Mesenchymal stem cell (in vitro differentiated cells and primary cell): ENCODE results near the gene CPE.
A peak's percentile ranks its signal among the peaks of the same experiment; 100 is the strongest.

Experiments
- DNase-seq: peaks from one replicate; pipeline ENCODE4 v3.0.0-alpha.2; 2013
- H2AFZ ChIP-seq: one replicate; pipeline ENCODE4 v1.6.1; 2013; ENCODE audit warnings: low read depth, mild to moderate bottlenecking, control low read depth, inconsistent platforms, low read length, moderate library complexity
- H2AK5ac ChIP-seq: 2 replicates; pipeline ENCODE4 v1.6.1; 2013; ENCODE audit warnings: low read length, moderate library complexity, mild to moderate bottlenecking, inconsistent platforms; ENCODE audit not compliant: severe bottlenecking
- H2BK120ac ChIP-seq: one replicate; pipeline ENCODE4 v1.6.1; 2013; ENCODE audit warnings: low read depth, mild to moderate bottlenecking, inconsistent platforms, low read length, moderate library complexity
- H2BK12ac ChIP-seq, 2 experiments: one replicate each; pipeline ENCODE4 v1.6.1; 2013; ENCODE audit warnings: inconsistent platforms in 2 of 2, low read length in 2 of 2, mild to moderate bottlenecking in 2 of 2, moderate library complexity in 2 of 2, control low read depth in 1 of 2
- H2BK15ac ChIP-seq: one replicate; pipeline ENCODE4 v1.6.1; 2013; ENCODE audit warnings: mild to moderate bottlenecking, low read depth, inconsistent platforms; ENCODE audit not compliant: poor library complexity, severe bottlenecking
- H2BK5ac ChIP-seq: 2 replicates; pipeline ENCODE4 v1.6.1; 2013; ENCODE audit warnings: low read depth, mild to moderate bottlenecking, low read length, control low read depth, inconsistent platforms; ENCODE audit not compliant: poor library complexity, severe bottlenecking
- H3K14ac ChIP-seq, 2 experiments: one replicate each; pipeline ENCODE4 v1.6.1; 2013; ENCODE audit warnings: inconsistent platforms in 2 of 2, low read length in 2 of 2, control low read depth in 1 of 2, mild to moderate bottlenecking in 1 of 2, moderate library complexity in 1 of 2
- H3K18ac ChIP-seq, 2 experiments: one replicate each; pipeline ENCODE4 v1.6.1; 2013; ENCODE audit warnings: inconsistent platforms in 2 of 2, low read length in 2 of 2, control low read depth in 1 of 2, low read depth in 1 of 2, mild to moderate bottlenecking in 1 of 2
- H3K23ac ChIP-seq, 2 experiments: one replicate each; pipeline ENCODE4 v1.6.1; 2013; ENCODE audit warnings: inconsistent platforms in 2 of 2, low read length in 2 of 2, mild to moderate bottlenecking in 2 of 2, moderate library complexity in 2 of 2, control low read depth in 1 of 2
- H3K27ac ChIP-seq: 2 replicates; pipeline ENCODE4 v1.5.1; 2013; ENCODE audit warnings: mild to moderate bottlenecking, moderate library complexity, low read length, control low read depth, inconsistent platforms; ENCODE audit not compliant: poor library complexity, severe bottlenecking
- H3K27me3 ChIP-seq, 2 experiments: 2 replicates each; pipeline versions ENCODE4 v1.6.1 to v1.7.0; 2013; ENCODE audit warnings: low read length in 2 of 2, mild to moderate bottlenecking in 2 of 2, moderate library complexity in 2 of 2, control low read depth in 1 of 2, inconsistent platforms in 1 of 2; ENCODE audit not compliant: control insufficient read depth in 1 of 2, insufficient read depth in 1 of 2
- H3K36me3 ChIP-seq, 2 experiments: 2 replicates each; pipeline versions ENCODE4 v1.6.1 to v1.7.0; 2013; ENCODE audit warnings: low read length in 2 of 2, control low read depth in 1 of 2, inconsistent platforms in 1 of 2, low read depth in 1 of 2, mild to moderate bottlenecking in 1 of 2; ENCODE audit not compliant: insufficient read depth in 2 of 2, control insufficient read depth in 1 of 2
- H3K4ac ChIP-seq, 2 experiments: one replicate each; pipeline ENCODE4 v1.6.1; 2013; ENCODE audit warnings: inconsistent platforms in 2 of 2, low read length in 2 of 2, mild to moderate bottlenecking in 2 of 2, moderate library complexity in 2 of 2, control low read depth in 1 of 2, low read depth in 1 of 2
- H3K4me1 ChIP-seq: 2 replicates; pipeline ENCODE4 v1.6.1; 2013; ENCODE audit warnings: low read depth, low read length, control low read depth; ENCODE audit not compliant: control insufficient read depth, insufficient read depth
- H3K4me2 ChIP-seq: 2 replicates; pipeline ENCODE4 v1.6.1; 2013; ENCODE audit warnings: low read length, mild to moderate bottlenecking, inconsistent platforms; ENCODE audit not compliant: poor library complexity, severe bottlenecking
- H3K4me3 ChIP-seq, 2 experiments: 2 replicates each; pipeline versions ENCODE4 v1.5.1 to v1.7.0; 2013; ENCODE audit warnings: low read length in 2 of 2, mild to moderate bottlenecking in 2 of 2, control low read depth in 1 of 2, low read depth in 1 of 2; ENCODE audit not compliant: insufficient read depth in 1 of 2
- H3K79me1 ChIP-seq: replicated peaks from 2 replicates; pipeline ENCODE4 v1.6.1; 2013; ENCODE audit warnings: mild to moderate bottlenecking, control low read depth, low read length, inconsistent platforms; ENCODE audit not compliant: poor library complexity, severe bottlenecking
- H3K9ac ChIP-seq: 2 replicates; pipeline ENCODE4 v1.7.0; 2013; ENCODE audit warnings: mild to moderate bottlenecking, low read length, moderate library complexity
- H3K9me3 ChIP-seq: 2 replicates; pipeline ENCODE4 v1.7.0; 2013; ENCODE audit warnings: mild to moderate bottlenecking, low read length; ENCODE audit not compliant: control insufficient read depth
- H4K8ac ChIP-seq: one replicate; pipeline ENCODE4 v1.6.1; 2013; ENCODE audit warnings: inconsistent platforms, mild to moderate bottlenecking, low read length, moderate library complexity
- H4K91ac ChIP-seq: one replicate; pipeline ENCODE4 v1.6.1; 2013; ENCODE audit warnings: mild to moderate bottlenecking, low read length, inconsistent platforms
- WGBS: methylation state at CpG from one replicate; pipeline ENCODE4 v1.1.7; 2013; ENCODE audit warnings: mixed read lengths; 5-methylcytosine and 5-hydroxymethylcytosine counted together

CPE gene

GRCh38 chr4:165388756-165389155 lies 9.9 kb downstream of the CPE start:
- no peaks in the 10 kb centered on the region for H3K27me3 ChIP-seq
- H2BK120ac ChIP-seq: no peak overlapping the region
- no peak overlapping the region for H3K23ac ChIP-seq
- DNase-seq: no peak
- peaks cover 10% of the 10 kb centered on the region for H3K79me1 ChIP-seq
- H2BK15ac ChIP-seq: no peak overlapping the region
- no peak overlapping the region for H3K4ac ChIP-seq
- no peaks in the 10 kb centered on the region for H3K36me3 ChIP-seq
- H2BK12ac ChIP-seq: no peak overlapping the region
- H3K14ac ChIP-seq: no peak overlapping the region
- H2AFZ ChIP-seq: no peak overlapping the region
- no peak overlapping the region for H4K8ac ChIP-seq
- H2AK5ac ChIP-seq: no peak overlapping the region
- no peaks in the 10 kb centered on the region for H3K9me3 ChIP-seq
- H3K9ac ChIP-seq: no peak overlapping the region
- H3K27ac ChIP-seq: no peak overlapping the region
- no peak overlapping the region for H3K4me2 ChIP-seq
- no peak overlapping the region for H3K4me3 ChIP-seq
- peaks cover 3% of the 10 kb centered on the region for H3K4me1 ChIP-seq
- H2BK5ac ChIP-seq: no peak overlapping the region
- H3K18ac ChIP-seq: no peak overlapping the region
- no peak overlapping the region for H4K91ac ChIP-seq

- H3K9ac ChIP-seq: no peak overlapping the region
- H4K8ac ChIP-seq: no peak overlapping the region
- H3K18ac ChIP-seq: no peak overlapping the region
- no peak overlapping the region for H2AK5ac ChIP-seq
- H3K79me1 ChIP-seq: peaks cover 8% of the 10 kb centered on the region
- no peak overlapping the region for H3K4me3 ChIP-seq
- H2AFZ ChIP-seq: no peak overlapping the region
- no peak for DNase-seq
- no peak overlapping the region for H4K91ac ChIP-seq
- no peak overlapping the region for H3K23ac ChIP-seq
- H2BK120ac ChIP-seq: no peak overlapping the region
- H3K4ac ChIP-seq: no peak overlapping the region
- H2BK5ac ChIP-seq: no peak overlapping the region
- H2BK15ac ChIP-seq: no peak overlapping the region
- H3K9me3 ChIP-seq: no peaks in the 10 kb centered on the region
- no peaks in the 10 kb centered on the region for H3K27me3 ChIP-seq
- H3K27ac ChIP-seq: no peak overlapping the region
- H3K4me2 ChIP-seq: no peak overlapping the region
- H3K36me3 ChIP-seq: no peaks in the 10 kb centered on the region
- no peaks in the 10 kb centered on the region for H3K4me1 ChIP-seq
- H3K14ac ChIP-seq: no peak overlapping the region
- no peak overlapping the region for H2BK12ac ChIP-seq
Measured at GRCh38 chr4:165393051-165393450, 14.2 kb downstream of the CPE start.

GRCh38 chr4:165393704-165394103 lies 14.9 kb downstream of the CPE start:
- no peak overlapping the region for H3K9ac ChIP-seq
- no peak overlapping the region for H2AFZ ChIP-seq
- no CpG with 5 or more reads among the region's 2 CpGs for WGBS
- H4K91ac ChIP-seq: no peak overlapping the region
- H3K36me3 ChIP-seq: no peaks in the 10 kb centered on the region
- H3K18ac ChIP-seq: peak overlapping the region in 1 of 2 experiments; percentile 12
- H3K27me3 ChIP-seq: no peaks in the 10 kb centered on the region
- no peak overlapping the region for H3K4me3 ChIP-seq
- H4K8ac ChIP-seq: no peak overlapping the region
- no peak overlapping the region for H2BK15ac ChIP-seq
- DNase-seq: no peak
- H3K4me2 ChIP-seq: no peak overlapping the region
- no peaks in the 10 kb centered on the region for H3K9me3 ChIP-seq
- H2BK5ac ChIP-seq: no peak overlapping the region
- peak overlapping the region; percentile 5 for H2BK120ac ChIP-seq
- peak overlapping the region; percentile 87 for H2AK5ac ChIP-seq
- H3K27ac ChIP-seq: no peak overlapping the region
- H3K14ac ChIP-seq: no peak overlapping the region
- H3K4me1 ChIP-seq: no peaks in the 10 kb centered on the region
- H3K23ac ChIP-seq: no peak overlapping the region
- H3K4ac ChIP-seq: no peak overlapping the region
- no peak overlapping the region for H2BK12ac ChIP-seq
- H3K79me1 ChIP-seq: peaks cover 8% of the 10 kb centered on the region

- Histone ChIP-seq H3K36me3 (no peaks in the 10 kb centered on the region), H4K8ac (no peak overlapping the region), H3K18ac (no peak overlapping the region), H3K27ac (no peak overlapping the region), H3K9ac (no peak overlapping the region), H2BK15ac (no peak overlapping the region), H2AFZ (no peak overlapping the region), H3K9me3 (no peaks in the 10 kb centered on the region), H3K4ac (no peak overlapping the region), H3K79me1 (peaks cover 9% of the 10 kb centered on the region), H3K27me3 (no peaks in the 10 kb centered on the region), H2BK5ac (no peak overlapping the region), H2BK120ac (no peak overlapping the region), H3K4me3 (no peak overlapping the region), H4K91ac (no peak overlapping the region), H3K23ac (no peak overlapping the region), H3K4me1 (peaks cover under 1% of the 10 kb centered on the region), H3K4me2 (no peak overlapping the region), H3K14ac (no peak overlapping the region), H2AK5ac (no peak overlapping the region), H2BK12ac (no peak overlapping the region)
- peak; percentile 82 for DNase-seq
- 10% methylated on average over 4 of the region's 5 CpGs for WGBS
Measured at GRCh38 chr4:165394275-165394674, 15.5 kb downstream of the CPE start.
